IPS-11a (cell line): ENCODE measurements around the gene CA10.

Experiments
- H3K4me3 ChIP-seq: one replicate; pipeline ENCODE4 v1.5.1; 2013; ENCODE audit warnings: low read depth, low read length, control low read depth

CA10 gene

DNA sequence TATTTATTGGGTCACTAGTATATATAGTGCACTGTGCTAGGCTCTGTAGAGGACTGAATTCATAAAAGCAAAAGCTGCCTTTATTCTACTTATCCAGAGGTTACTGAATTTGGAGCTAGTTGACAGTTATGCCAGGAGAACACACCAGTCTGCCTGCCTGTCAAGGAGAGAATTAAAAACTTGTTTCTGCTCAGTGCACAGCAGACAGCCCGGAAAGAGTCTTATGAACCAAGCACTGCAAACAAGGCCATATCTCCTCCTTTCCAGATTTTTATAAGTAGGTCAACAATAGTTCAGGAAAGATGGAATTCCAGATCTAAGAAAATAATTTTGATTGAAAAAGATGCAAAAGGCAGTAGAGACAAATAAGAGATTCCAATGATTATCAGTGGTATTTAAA is 267.8 kb downstream of the CA10 start:
- no peak overlapping the region for H3K4me3 ChIP-seq

DNA sequence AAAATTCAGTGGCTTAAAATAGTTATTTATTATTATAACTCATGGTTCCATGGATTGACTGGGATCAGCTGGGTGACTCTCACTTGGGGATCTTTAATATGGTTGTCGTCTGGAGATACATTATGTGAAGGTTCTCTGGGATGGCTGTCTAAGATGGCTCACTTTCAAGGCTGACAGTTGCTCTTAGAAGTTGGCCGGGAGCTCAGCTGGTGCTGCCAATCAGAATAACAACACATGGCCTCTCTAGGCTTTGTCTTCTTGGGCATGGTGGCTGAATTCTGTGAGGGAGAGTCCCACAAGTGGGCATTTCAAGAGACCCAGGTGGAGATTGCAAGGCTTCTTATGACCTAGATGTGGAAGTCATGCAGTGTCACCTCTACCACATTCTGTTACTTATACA is 269.7 kb downstream of the CA10 start:
- no peak overlapping the region for H3K4me3 ChIP-seq

DNA sequence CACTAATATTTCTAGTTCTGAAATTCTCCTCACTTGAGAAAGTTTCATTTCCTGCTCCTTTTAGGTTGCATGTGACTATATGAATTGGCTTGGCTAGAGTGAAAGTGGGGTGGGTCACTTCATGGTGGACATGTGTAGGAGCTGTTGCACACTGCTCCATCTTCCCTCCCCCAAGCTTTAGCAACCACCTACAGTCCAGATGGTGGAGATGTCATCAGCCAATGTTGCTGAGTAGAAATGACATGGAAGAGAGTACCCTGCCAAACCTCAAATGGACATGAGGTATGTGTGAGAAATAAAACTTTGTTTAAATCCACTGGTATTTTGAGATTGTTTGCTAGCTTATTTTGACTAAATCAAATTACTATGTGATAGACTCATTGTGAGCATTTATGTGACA is 281.5 kb downstream of the CA10 start:
- H3K4me3 ChIP-seq = no peak overlapping the region

DNA sequence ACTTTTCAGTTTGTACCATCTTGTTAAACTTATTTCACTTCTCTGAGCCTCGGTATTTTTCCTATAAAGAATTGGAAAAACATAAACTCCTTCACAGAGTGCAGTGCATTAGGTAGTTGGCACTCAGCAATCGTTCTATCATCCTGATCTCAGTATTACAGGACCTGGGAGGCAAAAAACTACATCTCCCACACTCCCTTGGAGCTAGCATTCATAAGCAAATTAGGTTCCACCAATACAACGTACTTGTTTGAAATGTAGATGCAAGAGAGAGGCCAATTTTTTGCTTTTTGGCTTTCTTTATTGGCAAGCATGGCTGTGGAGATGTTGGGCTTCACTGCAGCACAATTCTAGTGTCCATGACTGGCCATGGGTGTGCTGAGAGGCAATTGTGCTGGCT is 285.2 kb downstream of the CA10 start:
- H3K4me3 ChIP-seq = no peak overlapping the region

DNA sequence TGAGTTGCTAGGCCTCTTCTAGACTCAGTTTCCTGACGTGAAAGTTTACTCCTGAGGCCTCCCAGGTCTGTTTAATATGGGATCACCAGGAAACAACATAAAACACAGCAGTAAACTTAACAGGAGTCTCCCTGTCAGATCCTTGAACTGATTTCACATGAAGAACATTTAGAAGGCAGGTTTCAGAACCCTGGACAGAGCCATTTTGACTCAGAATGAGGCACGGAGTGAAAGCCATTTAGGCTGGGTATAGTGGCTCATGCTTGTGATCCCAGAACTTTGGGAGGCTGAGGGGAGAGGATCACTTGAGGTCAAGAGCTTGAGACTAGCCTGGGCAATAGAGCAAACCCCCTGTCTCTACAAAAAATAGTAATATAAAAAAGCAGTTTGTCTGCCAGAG is 289.1 kb downstream of the CA10 start:
- H3K4me3 ChIP-seq = no peak overlapping the region

DNA sequence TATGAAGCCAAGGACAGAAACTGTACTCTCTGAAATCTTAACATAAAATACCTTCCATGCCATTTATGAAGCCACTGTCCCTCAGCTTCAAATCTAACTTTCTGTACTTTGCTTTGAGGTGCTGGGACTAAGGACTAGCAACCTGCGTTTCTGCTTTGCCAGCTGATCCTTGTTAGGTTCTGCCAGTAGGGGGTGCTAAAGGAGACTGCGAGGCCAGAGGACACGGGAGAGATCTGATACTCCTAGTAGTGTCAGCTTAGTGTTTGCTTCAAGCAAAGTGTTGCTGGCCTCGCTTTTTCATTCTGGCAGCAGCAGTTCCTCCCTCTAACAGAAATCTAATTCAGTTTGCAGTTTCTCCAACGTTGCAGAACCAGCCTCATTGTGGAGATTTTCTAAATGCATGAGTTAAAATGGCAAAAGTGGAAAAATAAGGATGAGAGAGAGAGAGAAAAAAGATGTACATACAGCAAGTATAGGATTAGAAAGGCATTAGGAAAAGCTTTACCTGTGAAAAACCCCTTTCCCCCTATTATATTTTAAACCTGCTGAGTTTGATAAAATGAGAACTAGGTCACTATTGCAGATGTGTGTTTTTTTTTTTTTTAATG is 297.5 kb downstream of the CA10 start:
- no peak overlapping the region for H3K4me3 ChIP-seq

DNA sequence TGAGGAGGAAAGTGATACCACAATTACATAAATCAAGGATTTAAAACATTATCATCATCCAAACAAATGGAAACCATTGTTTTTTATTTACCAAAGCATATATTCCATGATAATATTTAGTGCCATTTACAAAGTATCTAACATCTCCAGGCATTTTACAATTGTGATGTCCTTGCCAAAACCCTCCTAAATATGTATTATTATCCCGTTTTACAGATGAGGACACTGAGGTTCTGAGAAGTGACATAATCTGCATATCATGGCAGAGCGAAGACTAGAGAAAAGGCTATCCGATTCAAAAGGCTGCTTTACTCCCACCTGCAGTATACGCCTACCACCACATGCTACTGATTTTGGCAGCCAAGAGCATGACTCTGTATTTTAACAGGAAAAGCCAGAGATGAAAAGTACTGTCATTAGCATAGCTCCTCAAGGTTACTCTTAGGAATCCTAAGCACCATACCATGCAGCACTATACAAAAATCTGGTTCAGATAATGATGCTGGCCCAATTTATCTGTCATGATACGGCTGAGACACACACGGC is 301.4 kb downstream of the CA10 start:
- H3K4me3 ChIP-seq = no peak overlapping the region

DNA sequence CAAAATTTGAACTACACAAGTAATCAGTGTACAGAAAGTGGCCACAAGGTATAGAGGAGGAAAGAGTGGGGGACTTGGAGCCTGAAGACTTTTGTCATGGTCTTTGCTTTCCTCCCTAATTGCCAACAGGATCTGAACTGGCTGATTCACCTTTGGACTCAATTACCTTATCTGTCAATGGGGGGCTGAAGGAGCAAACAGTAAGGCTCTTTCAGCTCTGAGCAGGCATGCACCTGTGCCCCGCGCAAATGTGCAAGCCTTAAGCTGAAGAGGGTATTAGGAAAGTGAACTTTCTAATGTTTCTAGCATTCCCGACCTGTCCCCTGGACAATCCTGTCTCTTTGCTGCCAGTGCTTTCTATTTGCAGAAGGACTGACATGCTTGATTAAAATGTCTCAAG is 302.7 kb downstream of the CA10 start:
- H3K4me3 ChIP-seq = no peak overlapping the region

DNA sequence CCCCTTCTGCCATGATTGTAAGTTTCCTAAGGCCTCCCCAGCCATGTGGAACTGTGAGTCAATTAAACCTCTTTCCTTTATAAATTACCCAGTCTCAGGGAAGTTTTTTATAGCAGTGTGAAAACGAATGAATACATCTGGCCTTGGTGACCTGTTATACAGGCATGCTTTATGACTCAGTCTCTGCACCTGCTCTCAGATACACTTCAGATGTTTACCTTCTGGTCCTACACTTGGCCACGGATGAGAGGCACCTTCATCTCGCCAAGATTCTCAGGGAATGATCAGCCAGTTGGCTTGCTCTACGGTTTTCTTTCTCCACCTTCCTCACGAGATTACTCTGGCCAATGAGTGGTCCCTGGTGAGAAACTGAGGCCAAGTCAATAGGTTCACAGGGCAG is 304.7 kb downstream of the CA10 start:
- no peak overlapping the region for H3K4me3 ChIP-seq

DNA sequence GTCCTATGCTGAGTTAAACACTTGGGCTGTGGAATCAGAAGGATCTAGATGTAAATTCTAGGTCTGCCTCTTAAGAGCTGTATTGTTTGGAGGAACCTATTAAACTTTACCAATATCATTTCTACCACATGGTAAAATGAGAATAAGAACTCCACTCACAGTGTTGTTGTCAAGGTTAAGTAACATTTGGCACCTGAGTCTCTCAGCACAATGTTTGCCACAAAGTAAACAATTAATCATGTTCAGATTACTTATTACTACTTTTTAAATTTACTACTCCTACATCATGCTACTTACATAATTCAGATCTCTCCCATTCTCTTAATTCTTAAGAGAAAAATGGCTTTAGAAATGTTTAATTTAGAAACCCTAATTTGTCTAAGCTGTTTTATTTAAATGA is 305.9 kb downstream of the CA10 start:
- H3K4me3 ChIP-seq = no peak overlapping the region

DNA sequence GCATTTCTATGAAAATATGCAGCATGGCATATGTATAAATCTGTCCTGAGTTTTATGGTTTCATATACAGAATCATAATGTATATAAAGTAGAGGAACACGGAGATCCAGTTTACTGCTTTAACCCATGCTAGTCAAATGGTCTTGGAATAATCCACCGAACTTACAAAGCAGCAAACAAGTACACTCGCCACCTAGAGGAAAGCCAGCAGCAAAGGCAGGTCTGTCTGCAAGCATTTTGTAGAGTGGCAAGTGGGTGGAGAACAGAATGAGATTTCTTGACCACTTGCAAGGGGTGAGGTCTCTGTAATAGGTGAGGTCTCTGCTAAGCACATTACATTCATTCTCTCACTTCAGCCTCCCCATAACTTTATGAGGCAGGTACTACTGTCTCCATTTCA is 308.3 kb downstream of the CA10 start:
- no peak overlapping the region for H3K4me3 ChIP-seq

DNA sequence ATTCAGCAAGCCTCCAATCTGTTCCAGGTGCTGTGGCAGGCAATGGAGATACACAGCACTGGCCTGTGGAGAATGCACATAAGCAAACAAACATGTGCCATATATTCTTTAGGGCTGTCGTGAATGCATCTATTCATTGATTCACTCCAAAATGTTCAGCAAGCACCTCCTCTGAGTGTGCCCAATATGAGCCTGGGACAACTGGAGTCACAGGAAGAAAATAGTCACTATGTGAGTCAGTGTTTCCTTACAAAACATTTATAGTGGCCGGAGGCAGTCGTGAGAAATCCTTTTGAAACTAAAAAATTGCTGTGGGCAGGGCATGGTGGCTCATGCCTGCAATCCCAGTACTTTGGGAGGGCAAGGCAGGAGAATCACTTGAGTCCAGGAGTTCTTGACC is 310.1 kb downstream of the CA10 start:
- no peak overlapping the region for H3K4me3 ChIP-seq

DNA sequence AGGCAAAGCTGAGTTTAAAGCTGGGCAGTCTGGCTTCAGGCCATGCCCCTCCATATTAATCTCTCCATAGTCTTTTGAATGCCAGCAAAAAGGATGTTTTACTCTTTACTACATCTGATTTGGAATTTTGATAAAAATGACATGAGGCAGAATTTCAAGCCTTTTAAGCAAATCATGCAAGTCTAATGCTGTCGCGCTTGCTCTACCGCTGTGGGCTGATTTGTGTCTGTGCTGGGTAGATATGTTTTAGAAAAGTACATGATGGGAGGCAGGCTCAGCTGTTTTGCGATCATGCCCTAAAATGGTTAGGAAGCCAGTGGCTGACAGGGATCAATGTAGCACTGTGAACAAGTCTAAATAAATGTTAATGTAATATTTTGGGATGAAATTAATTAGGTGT is 311.9 kb downstream of the CA10 start:
- H3K4me3 ChIP-seq = no peak overlapping the region

DNA sequence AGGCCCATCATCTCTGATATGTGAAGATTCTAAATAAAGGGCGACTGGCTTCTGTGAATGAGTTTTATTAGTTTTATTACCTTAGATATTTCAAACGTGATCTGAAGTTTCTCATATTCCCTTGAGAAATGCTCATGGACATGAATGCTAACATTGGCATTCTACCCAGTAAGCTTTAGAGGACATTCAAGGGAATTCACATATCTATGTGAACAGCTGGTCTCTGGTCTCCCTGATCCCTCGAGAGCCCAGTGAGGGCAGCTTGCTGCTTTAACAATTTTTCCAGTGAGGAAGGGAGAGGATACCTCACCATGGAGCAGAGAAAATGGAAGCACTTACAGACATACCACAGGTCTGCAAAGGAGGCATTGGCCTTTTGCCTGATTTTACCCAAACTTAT is 312.7 kb downstream of the CA10 start:
- H3K4me3 ChIP-seq = no peak overlapping the region

DNA sequence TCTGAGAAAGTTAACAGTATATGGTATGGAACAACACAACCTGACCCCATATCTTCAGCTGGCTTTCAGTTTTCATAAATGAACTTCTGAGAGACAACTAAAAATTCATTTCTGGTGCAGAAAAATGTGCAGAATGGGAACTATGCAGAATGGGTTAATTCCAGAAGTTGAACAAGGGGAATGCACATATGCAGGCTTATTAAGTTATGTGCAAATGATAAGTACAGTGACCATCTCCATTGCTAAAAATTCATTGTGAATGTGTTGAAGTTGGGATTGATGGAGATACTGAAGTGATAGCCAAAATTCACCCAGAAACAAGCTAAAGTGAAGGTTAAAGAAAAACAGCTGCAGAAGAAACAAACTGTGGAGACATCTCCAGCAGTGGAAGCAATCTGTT is 315.8 kb downstream of the CA10 start:
- no peak overlapping the region for H3K4me3 ChIP-seq

DNA sequence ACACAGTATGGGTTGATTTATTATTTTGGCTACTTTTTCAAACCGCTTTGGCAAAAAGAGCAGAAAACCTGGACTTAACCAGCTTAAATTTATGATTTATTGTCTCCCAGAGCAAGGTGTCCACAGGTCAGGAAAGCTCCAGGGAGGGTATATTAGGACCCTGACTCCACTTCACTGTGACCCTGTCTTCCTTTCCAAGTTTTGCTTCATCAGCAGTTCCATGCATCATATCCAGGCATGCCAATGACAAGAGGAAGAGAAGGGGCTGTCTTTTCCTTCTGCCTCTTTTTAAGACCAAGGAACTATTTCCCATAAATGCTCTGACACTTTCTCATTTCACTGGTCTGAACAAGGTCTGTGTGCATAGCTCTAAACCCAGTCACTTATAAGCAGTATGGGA is 316.8 kb downstream of the CA10 start:
- H3K4me3 ChIP-seq = no peak overlapping the region

DNA sequence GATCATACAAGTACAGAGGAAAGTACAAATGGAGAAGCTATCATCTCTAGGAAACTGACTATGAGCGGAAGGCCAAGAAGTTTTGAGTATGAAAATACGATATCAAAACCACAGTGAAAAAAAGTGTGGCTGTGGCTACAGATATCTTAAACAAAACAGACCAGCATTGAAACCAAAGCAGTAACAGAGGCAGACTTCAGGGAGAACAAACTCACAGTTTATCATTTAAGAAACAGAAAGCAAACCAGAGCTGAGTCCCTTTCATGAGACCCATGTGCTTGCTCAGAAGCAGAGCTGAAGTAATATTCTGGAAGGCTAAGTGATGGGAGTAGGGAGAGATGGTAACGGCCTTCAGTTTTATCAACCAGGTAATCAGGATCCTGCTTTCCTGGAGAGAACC is 317.8 kb downstream of the CA10 start:
- H3K4me3 ChIP-seq = no peak overlapping the region

DNA sequence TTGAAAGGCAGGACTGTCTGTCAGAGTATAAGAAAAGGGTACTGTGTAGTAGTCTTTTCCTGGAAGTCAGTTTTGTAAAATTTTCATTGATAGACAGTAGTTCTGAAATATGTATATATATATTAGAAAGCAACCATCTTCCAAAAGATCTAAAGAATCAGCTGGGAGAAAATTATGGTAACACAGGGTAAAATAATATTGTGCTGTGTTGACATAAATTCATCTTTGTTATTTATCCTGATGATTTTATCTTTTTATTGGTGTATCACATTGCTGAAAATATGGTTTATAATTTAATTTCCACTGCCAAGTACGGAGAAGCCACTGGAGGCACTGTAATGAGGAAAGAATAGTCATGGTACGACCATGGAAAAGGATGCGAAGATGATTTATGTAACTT is 324.9 kb downstream of the CA10 start:
- H3K4me3 ChIP-seq = no peak overlapping the region

DNA sequence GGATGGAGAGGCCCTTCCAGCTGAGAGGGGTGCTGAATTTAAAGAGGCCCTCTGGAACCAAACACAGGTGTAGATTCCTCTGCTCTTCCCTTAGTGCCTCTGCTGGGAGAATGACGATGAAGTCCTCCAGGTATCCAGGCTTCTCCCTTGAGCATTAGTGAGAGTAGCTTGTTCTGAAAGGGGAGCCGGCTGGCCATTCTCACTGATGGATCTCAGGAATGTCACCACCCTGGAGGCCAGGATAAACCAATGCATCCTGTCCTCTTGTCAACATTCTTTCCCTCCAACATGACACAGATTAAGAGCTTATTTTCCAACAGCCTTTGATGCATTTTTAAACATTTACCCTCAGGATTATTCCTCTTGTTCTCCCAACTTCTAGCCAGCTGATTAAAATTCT is 325.5 kb downstream of the CA10 start:
- no peak overlapping the region for H3K4me3 ChIP-seq

DNA sequence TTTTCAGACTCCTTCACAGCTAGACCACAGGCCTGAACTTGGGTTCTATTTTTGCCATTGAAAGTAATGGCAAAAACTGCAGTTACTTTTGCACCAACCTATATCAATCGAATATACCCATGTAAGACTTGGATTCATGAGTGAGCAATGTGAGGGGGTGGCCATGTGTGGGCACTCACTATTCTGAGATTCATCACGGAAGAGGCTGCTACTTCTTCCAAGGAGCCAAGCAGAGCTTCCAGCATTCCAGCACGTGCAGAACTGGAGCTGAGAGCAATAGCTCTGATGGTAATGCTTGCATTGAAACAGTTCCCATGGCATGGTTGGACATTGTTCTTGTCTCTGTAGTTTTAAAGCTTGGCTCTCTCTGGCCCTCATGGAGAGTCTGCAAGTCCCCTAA is 327.6 kb downstream of the CA10 start:
- H3K4me3 ChIP-seq = no peak overlapping the region

DNA sequence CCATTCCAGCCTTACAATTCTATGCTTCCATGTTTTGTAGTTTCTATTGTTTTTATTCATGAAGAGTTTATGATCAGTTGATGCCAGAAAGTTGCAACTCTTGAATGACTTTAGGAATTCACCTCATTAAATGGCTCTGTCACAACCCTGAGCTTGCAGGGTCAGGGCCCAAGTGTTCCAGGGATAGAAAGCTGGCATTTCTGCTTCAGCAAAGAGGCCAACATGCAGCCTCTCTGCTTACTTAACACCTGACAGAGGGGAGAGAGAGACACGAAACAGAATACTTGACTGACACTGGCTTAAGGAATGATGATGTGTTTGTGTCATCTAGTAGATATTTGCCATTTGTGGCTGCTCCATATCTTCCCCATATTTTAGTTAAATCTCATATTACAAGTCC is 328.1 kb downstream of the CA10 start:
- no peak overlapping the region for H3K4me3 ChIP-seq

DNA sequence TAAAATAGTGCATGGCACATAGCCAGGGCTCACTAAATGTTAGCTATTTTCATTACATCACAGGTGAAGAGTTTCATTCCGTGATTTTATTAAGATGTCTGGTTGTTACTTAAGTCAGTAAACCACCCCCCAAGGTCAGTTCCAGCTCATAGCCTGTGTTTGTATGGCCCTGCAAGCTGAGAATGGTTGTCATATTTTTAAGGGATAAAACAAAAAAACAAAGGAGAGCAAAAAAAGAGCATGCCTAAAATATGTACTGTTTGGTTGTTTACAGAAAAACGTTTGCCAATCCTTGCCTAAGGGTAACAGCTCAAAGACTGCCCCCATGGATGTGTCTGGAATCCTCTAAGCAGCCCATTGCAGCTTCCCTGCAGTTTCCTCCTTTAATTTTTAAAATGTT is 329.6 kb downstream of the CA10 start:
- H3K4me3 ChIP-seq = no peak overlapping the region

DNA sequence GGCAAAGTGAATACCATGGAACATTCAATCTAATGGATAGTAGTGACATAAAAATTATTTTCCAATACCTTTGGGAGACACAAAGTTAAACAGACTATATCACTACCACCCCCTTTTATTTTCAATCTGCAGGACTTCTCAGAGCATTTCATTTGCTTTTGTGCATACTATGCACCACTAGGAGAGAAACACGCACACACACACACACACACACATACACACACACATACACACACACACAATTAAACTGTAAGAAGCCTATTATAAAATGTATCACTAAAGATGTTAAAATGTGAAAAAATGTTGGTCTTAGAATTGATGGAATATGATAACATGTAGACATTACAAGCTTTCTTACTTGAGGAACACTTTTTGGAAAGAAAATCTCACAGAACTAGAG is 331.4 kb downstream of the CA10 start:
- no peak overlapping the region for H3K4me3 ChIP-seq

DNA sequence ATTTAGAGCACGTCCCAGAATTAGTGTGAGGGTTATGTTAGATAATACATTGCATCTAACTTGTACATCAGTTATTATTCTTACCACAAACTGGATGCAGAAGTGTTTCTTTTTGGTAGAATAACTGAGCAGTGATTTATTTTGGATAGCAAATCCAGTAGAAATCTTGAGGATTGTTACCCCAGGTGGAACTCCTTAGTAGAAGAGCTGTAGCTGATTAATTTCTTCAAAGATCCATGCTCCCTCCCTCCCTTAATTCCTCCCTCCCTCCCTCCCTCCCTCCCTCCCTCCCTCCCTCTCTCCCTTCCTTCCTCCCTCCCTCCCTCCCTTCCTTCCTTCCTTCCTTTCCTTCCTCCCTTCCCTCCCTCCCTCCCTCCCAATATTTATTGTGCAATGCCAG is 337.7 kb downstream of the CA10 start:
- no peak overlapping the region for H3K4me3 ChIP-seq
